Uterus (tissue), 4 donors: ENCODE measurements around the gene PROM1. TPM values are rescaled to one million over a fixed set of nuclear protein-coding genes. Genes with fewer than 3 reads are reported as not detected.
A peak's percentile ranks its signal among the peaks of the same experiment; 100 is the strongest.

ENCODE experiments used
- DNase-seq, 2 donors: peaks; one replicate each; pipeline ENCODE4 v3.0.0-alpha.2; 2019 to 2020
- H3K27ac ChIP-seq, 2 donors: fragments of 200-600 bp; sonication (generic); 1 replicate in 1 of 2; 2 replicates in 1 of 2; pipeline ENCODE4 v1.5.1; 2016 to 2018
- H3K27me3 ChIP-seq, 2 donors: fragments of 200-600 bp; sonication (generic); one replicate each; pipeline ENCODE4 v1.5.1; 2018 to 2019; ENCODE audit warnings: control low read depth in 1 of 2
- H3K36me3 ChIP-seq, 2 donors: fragments of 200-600 bp; sonication (generic); one replicate each; pipeline ENCODE4 v1.5.1; 2019; ENCODE audit warnings: control low read depth in 1 of 2
- H3K4me1 ChIP-seq, 2 donors: fragments of 200-600 bp; sonication (generic); one replicate each; pipeline ENCODE4 v1.5.1; 2018 to 2019; ENCODE audit warnings: control low read depth in 1 of 2
- H3K4me3 ChIP-seq, 2 donors: fragments of 200-600 bp; sonication (generic); 1 replicate in 1 of 2; 2 replicates in 1 of 2; pipeline ENCODE4 v1.5.1; 2018 to 2019; ENCODE audit warnings: mild to moderate bottlenecking in 1 of 2
- H3K9me3 ChIP-seq, 2 donors: fragments of 200-600 bp; sonication (generic); one replicate each; pipeline ENCODE4 v1.5.1; 2019; ENCODE audit warnings: control low read depth in 1 of 2
- POLR2A ChIP-seq, 2 donors: fragments of 450-650 bp; IDR thresholded peaks; one replicate each; pipeline ENCODE4 v1.6.1; 2016; ENCODE audit warnings: antibody characterized with exemption in 2 of 2, mild to moderate bottlenecking in 1 of 2, moderate library complexity in 1 of 2
- intact Hi-C: fragments of 100-400 bp; cut with DNase I; formaldehyde crosslinking; loops from one replicate; pipeline ENCODE4 v1.15.1; 2023; ENCODE audit warnings: low total_unique reads
- total RNA-seq, 4 donors: library from RNA; depleted of rRNA in 3 of 4; stranded (reverse); fragments of >200 nt in 3 of 4; gene quantifications; one replicate each; pipeline versions ENCODE4 v1.1.0 to v1.2.4, GENCODE V29; 2014 to 2023
- TF ChIP-seq, protein P1 (sequence below), 4 experiments: fragments of 200-600 bp in 2 of 4; fragments of 450-650 bp in 2 of 4; sonication (generic) in 2 of 4; IDR thresholded peaks; one replicate each; pipeline ENCODE4 v1.5.1; 2016 to 2019; ENCODE audit warnings: antibody characterized with exemption in 4 of 4, mild to moderate bottlenecking in 2 of 4, moderate library complexity in 1 of 4
- donor health status: DM: yes; HTN: yes; CAD: no.

Gene PROM1
- total RNA-seq, 4 donors from 2014 or later: 0.18 to 24.6 (median 1.1) TPM

DNA sequence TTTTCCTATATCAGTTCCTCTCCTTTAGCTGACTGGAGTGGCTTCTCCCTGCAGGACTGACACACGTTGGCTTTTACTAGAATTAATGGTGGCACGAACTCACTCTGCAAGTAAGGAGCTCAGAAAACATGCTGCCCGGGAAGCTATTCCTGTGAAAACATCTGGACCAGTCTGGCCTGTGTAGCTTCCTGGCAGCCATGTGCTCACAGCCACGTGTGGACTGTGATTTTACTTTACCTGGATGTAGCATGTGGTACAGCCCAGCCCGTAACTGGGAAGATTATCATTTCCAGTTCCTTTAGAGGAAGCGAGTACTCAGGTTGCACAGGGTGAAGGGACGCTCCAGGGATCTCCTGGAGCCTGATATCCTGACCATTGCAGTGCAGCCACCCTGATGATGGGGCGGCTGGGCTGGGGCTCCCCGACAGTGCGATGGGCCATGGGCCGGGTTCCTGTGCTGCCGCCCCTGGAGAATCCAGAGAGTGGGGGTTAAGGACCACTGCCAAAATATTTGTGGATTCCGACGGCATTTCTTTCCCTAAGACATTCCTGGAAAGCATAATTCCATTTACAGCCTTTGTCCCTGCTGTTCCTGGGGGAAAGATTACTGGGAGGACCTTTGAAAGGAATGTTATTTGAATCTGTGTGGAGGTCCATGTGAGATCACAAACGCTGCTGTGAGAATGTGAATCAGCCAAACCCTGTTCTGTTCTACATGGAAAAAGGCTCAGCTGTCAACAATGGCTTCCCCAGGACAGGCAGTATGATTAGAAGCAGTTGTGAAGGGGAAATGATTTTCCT, 35.0 kb downstream of the PROM1 start:
- Histone ChIP-seq H3K36me3 (no peaks in the 10 kb centered on the region), H3K4me3 (no peak overlapping the region), H3K9me3 (no peaks in the 10 kb centered on the region), H3K27ac (no peak overlapping the region), H3K4me1 (no peaks in the 10 kb centered on the region), H3K27me3 (no peaks in the 10 kb centered on the region)
- no peak for DNase-seq
- intact Hi-C loops: no loop called here
- TF ChIP-seq, protein P1, sequence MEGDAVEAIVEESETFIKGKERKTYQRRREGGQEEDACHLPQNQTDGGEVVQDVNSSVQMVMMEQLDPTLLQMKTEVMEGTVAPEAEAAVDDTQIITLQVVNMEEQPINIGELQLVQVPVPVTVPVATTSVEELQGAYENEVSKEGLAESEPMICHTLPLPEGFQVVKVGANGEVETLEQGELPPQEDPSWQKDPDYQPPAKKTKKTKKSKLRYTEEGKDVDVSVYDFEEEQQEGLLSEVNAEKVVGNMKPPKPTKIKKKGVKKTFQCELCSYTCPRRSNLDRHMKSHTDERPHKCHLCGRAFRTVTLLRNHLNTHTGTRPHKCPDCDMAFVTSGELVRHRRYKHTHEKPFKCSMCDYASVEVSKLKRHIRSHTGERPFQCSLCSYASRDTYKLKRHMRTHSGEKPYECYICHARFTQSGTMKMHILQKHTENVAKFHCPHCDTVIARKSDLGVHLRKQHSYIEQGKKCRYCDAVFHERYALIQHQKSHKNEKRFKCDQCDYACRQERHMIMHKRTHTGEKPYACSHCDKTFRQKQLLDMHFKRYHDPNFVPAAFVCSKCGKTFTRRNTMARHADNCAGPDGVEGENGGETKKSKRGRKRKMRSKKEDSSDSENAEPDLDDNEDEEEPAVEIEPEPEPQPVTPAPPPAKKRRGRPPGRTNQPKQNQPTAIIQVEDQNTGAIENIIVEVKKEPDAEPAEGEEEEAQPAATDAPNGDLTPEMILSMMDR (IDR thresholded peaks at IDR 0.05): no peak
- TF ChIP-seq POLR2A (IDR thresholded peaks at IDR 0.05): no peak

DNA sequence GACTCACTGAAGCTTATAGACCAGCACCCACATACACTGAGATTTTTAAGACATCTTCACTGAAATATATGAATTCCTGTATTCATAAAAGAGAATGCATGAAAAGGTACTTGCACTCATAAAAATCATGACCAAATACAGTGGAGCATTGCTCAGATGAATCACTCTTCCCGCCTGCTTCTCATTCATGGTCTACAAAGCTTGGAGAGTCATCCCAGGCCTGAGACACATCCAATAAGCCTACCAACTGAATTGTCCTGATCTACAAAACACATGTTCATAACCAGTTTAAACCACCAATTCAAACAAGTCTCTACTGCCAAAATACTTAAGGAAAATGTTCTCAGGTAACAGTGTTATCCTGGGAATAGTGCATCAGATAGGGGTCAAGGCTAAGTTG, 38.1 kb downstream of the PROM1 start:
- H3K36me3 ChIP-seq: no peaks in the 10 kb centered on the region
- H3K27me3 ChIP-seq: no peaks in the 10 kb centered on the region
- H3K9me3 ChIP-seq: no peaks in the 10 kb centered on the region
- intact Hi-C loops: no loop called here
- TF ChIP-seq POLR2A (IDR thresholded peaks at IDR 0.05): no peak
- TF ChIP-seq, protein P1 (IDR thresholded peaks at IDR 0.05): no peak
- no peak for DNase-seq
- H3K4me3 ChIP-seq: no peak overlapping the region
- no peaks in the 10 kb centered on the region for H3K4me1 ChIP-seq
- no peak overlapping the region for H3K27ac ChIP-seq

DNA sequence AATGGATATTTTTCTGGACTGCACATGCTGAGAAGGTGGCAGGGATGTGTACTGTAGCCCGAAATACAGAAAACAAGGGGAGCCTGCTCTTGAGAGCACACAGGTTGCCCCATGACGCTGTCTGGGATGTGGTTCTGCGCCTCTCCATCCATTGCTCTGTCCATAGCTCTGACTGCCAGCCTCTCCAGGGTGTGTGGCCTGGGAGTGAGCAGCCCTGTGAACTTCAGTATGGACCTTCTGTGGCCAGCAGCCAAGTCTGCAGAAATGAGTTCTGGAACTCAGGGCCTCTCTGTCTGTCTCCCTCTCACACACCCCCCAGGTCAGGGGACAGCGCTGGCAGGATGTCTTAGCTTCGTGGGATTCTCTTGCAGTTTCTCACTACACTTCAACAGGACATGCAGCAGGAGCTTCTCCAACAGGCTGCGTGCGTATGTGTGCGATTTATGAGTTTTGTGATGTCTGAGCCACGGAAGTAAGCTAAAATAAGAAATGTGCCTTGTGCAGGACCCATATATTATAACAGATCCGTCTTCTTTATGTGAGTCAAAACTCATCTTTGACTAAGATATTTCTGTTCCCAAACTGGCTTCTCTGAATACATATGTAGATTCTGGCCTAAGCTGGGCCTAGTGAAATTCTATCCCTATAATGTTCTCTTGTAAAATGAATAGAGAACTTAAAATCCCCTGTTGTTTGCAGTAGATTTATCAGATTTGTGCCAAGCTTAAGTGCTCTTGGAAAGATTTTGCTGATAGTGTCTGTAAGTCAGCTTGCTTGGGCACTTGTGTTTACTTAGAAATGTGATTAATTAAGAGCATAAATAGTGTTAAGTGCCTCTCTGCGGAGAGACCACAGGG, 40.0 kb downstream of the PROM1 start:
- intact Hi-C loops: no loop called here
- DNase-seq: peak; percentile 23 to 29
- H3K4me1 ChIP-seq: no peaks in the 10 kb centered on the region
- peak overlapping the region in 1 of 2 donors; percentile 20 for H3K27ac ChIP-seq
- no peak for TF ChIP-seq POLR2A (IDR thresholded peaks at IDR 0.05)
- TF ChIP-seq, protein P1 (IDR thresholded peaks at IDR 0.05): no peak
- no peaks in the 10 kb centered on the region for H3K27me3 ChIP-seq
- no peaks in the 10 kb centered on the region for H3K36me3 ChIP-seq
- H3K9me3 ChIP-seq: no peaks in the 10 kb centered on the region
- no peak overlapping the region for H3K4me3 ChIP-seq

DNA sequence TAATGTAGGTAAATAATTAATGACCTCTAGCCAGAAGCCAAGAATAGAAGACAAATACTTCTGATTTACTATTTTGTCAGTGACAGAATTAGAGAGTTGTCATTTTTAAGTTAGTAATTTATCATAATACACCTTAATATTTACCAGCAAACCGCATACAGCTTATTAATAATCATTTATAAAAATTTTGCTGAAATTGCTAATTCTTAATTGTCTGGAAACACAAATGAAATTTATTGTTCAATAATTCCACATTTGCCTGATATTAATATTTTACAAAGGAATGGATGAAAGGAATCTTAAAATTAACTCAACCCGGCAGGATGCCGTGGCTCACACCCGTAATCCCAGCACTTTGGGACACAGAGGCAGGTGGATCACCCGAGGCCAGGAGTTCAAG, 44.7 kb downstream of the PROM1 start:
- Histone ChIP-seq H3K9me3 (no peaks in the 10 kb centered on the region), H3K27me3 (no peaks in the 10 kb centered on the region), H3K36me3 (no peaks in the 10 kb centered on the region), H3K4me1 (no peaks in the 10 kb centered on the region), H3K27ac (no peak overlapping the region), H3K4me3 (no peak overlapping the region)
- DNase-seq: no peak
- intact Hi-C loops: no loop called here
- TF ChIP-seq, protein P1 (IDR thresholded peaks at IDR 0.05): no peak
- TF ChIP-seq POLR2A (IDR thresholded peaks at IDR 0.05): no peak

DNA sequence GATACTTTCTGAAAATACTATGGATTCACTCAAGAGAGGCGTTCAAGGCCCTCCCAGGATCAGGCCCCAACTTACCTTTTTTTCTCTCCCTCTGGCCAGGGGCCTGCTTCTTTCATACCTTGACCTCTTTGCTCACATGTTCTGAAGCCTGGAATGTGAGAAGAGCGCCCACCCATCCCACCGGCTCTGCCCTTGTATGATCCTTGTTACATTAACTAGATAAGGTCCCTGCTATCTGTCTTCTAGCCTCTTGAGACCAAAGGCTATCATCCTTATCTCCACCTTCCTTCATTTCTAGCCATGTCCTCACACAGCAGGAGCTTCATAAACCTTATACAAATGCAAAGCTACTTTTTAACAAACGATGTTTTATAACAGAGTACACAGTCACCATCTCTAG, 45.9 kb downstream of the PROM1 start:
- no peak for TF ChIP-seq POLR2A (IDR thresholded peaks at IDR 0.05)
- TF ChIP-seq, protein P1 (IDR thresholded peaks at IDR 0.05): no peak
- no peaks in the 10 kb centered on the region for H3K36me3 ChIP-seq
- H3K4me1 ChIP-seq: no peaks in the 10 kb centered on the region
- H3K27ac ChIP-seq: no peak overlapping the region
- no peaks in the 10 kb centered on the region for H3K27me3 ChIP-seq
- intact Hi-C loops: no loop called here
- no peak for DNase-seq
- no peak overlapping the region for H3K4me3 ChIP-seq
- H3K9me3 ChIP-seq: no peaks in the 10 kb centered on the region
